PFSK-1 (cell line): ENCODE data around the gene KIAA1755.

Experiments used
- FOXP2 ChIP-seq: optimal IDR thresholded peaks from 2 replicates; pipeline ENCODE3; 2011; ENCODE audit warnings: borderline replicate concordance, control low read depth, inconsistent platforms; ENCODE audit not compliant: insufficient read depth; ENCODE audit errors: extremely low read length, extremely low read depth
- POLR2AphosphoS5 ChIP-seq: IDR thresholded peaks from 2 replicates; pipeline ENCODE4 v1.6.1; 2012; ENCODE audit warnings: low read depth, mild to moderate bottlenecking, control low read depth, low read length, moderate library complexity
- SIN3A ChIP-seq: IDR thresholded peaks from 2 replicates; pipeline ENCODE4 v1.6.1; 2012; ENCODE audit warnings: mild to moderate bottlenecking, low read length, moderate library complexity, borderline replicate concordance; ENCODE audit not compliant: insufficient read depth
- TAF1 ChIP-seq: IDR thresholded peaks from 2 replicates; pipeline ENCODE4 v1.6.1; 2012; ENCODE audit warnings: low read length, control low read depth, borderline replicate concordance; ENCODE audit not compliant: insufficient read depth
- TF ChIP-seq, protein P1 (sequence below), 2 experiments: IDR thresholded peaks; 2 replicates each; pipeline versions ENCODE4 v1.6.1 to v1.8.0; 2011 to 2012; ENCODE audit warnings: low read depth in 2 of 2, low read length in 2 of 2, control low read depth in 1 of 2, inconsistent platforms in 1 of 2, mild to moderate bottlenecking in 1 of 2, moderate library complexity in 1 of 2; ENCODE audit not compliant: insufficient read depth in 1 of 2

DNA sequence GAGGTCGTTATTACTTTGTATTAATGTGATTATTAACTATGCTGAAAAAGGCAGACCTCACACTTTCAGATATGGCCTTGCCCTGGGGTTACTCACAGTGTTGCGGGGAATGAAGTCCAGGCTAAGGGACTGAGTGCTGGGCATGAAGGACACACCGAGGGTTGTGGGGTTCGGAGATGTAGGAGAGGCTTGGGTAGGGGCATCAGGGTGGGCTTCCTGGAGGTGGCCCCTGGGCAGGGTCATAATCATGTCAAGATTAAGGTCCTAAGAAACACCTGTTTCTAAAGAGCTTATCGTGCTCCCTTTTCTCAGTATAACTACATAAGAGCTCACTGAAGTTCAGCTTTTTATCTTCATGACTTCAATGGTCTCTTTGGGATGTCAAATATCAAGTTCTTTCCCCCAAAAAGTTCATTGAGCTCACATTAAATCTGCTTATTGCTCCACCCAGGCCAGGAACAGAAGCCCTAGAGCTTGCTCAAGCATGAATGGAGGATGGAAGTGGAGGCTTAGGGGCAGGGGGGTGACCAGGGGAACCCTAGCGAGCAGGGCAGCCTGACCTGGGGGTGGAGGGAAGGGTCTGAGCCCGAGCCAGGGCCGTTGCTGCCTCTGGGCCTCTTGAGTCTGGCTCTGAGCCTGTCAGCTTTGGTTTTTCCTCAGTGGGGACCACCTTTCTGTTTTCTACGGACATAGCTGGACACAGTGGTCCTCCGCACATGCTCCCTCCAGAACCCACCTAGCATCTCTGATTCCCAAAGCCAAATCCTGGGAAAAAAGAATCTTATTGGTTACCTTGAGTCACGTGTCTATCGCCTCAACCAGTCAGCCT is 58.2 kb downstream of the KIAA1755 start:
- TF ChIP-seq, protein P1, sequence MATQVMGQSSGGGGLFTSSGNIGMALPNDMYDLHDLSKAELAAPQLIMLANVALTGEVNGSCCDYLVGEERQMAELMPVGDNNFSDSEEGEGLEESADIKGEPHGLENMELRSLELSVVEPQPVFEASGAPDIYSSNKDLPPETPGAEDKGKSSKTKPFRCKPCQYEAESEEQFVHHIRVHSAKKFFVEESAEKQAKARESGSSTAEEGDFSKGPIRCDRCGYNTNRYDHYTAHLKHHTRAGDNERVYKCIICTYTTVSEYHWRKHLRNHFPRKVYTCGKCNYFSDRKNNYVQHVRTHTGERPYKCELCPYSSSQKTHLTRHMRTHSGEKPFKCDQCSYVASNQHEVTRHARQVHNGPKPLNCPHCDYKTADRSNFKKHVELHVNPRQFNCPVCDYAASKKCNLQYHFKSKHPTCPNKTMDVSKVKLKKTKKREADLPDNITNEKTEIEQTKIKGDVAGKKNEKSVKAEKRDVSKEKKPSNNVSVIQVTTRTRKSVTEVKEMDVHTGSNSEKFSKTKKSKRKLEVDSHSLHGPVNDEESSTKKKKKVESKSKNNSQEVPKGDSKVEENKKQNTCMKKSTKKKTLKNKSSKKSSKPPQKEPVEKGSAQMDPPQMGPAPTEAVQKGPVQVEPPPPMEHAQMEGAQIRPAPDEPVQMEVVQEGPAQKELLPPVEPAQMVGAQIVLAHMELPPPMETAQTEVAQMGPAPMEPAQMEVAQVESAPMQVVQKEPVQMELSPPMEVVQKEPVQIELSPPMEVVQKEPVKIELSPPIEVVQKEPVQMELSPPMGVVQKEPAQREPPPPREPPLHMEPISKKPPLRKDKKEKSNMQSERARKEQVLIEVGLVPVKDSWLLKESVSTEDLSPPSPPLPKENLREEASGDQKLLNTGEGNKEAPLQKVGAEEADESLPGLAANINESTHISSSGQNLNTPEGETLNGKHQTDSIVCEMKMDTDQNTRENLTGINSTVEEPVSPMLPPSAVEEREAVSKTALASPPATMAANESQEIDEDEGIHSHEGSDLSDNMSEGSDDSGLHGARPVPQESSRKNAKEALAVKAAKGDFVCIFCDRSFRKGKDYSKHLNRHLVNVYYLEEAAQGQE (IDR thresholded peaks at IDR 0.05; ENCODE audit: insufficient read depth in 1 of 2, low read depth in 2 of 2, low read length in 2 of 2) = no peak
- TF ChIP-seq POLR2AphosphoS5 (no peak), SIN3A (no peak), TAF1 (no peak), FOXP2 (no peak)
